Bone marrow (tissue), 2 donors: Measurements from ENCODE around the gene CDH4.

Experiments used
- DNase-seq, 2 donors: peaks; one replicate each; lab custom pipeline; 2025; lab: John Stamatoyannopoulos, UW

The CDH4 gene

DNA sequence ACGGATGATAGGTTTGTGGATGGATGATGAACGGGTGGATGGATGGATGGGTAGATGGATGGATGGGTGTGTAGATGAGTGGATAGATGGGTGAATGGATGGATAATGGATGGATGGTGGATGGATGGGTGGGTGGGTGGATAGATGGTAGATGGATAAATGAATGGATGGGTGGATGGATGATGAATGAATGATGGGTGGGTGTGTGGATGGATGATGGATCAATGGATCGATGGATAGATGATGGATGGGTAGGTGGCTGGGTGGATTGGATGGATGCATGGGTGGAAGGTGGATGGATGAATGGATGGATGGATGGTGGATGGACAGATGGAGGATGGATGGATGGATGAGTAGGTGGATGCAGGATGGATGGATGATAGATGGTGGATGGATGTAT is 419.5 kb downstream of the CDH4 start:
- DNase-seq: no peak

DNA sequence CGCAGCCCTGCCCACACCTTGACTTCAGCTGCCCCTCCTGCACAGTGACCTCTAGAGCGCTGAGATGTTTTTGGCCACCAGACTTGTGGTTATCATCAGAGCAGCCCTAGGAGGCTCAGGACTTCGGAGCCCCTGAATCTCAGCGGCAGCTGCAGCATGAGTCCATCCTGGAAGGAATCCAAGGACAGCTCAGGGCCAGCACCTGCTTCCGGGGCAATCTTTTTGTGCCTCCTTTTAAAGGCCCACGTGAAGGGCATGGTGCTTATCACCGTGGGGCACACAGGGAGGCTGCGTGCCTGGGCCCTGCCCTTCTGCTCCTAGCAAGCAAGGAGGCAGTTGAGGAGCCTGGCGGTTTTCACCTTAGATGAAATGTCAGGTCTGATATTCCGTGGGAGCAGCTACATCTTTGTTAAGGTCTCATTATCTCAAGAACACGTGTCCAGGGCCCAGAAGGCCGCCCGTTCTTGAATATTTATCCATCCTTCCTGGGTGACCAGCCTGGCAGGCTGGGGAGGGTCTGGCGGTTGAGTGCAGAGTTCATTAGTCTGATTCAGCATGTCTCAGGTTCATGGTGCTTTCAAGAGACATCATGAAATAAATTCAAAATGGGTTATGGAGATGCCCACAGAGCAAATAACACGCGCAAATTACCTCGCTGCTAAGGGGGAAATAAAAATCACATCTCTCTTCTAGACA is 421.2 kb downstream of the CDH4 start:
- DNase-seq: no peak

DNA sequence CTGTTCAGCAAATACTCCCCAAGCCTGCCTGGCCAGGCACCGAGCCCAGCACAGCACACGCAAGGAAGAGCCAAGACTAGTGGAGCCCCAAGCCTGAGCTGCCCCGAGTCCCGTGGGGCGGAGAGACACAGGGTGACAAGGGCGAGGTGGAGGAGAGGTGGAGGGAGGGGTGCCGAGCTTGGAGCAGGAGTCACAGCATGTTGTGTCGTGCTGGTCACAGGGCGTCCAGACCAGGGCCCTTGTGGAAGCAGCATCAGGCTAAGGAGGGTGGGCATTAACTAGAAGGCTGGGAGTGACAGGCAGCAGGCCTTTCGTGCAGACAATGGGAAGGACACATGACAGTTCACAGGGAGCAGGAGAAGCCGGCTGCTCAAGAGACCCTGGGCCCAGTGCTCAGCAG is 422.1 kb downstream of the CDH4 start:
- DNase-seq: no peak

DNA sequence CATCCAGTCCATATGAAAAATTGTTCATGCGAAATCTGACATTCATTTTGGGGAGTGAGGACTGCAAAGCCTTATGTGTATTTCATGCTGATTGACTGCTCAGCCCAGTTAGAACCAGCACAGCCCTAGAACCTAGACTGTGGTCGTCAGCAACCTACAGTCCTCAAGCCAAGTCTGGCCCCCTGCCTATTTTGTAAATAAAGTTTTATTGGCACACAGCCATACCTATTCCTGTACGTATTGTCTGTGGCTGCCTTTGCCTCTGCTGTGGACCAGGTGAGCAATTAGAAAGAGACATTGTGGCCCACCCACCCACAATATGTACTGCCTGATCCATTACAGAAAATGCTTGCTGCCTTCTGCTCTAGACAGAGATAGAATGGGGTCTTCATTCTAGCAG is 422.6 kb downstream of the CDH4 start:
- DNase-seq: no peak

DNA sequence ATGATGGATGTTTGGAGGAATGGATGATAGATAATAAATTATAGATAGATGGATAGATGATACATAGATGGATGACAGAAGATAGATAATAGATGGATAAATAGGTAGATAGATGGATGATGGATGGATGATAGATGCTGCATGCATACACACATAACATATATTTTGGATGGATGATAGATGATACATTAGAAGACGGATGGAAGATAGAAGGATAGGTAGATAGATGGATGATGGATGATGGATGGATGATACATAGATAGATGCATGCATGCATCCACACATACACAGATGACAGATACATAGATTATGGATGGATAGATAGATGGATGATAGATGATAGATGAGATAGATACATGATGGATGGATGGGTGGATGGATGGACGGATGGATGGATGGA is 425.9 kb downstream of the CDH4 start:
- no peak for DNase-seq

DNA sequence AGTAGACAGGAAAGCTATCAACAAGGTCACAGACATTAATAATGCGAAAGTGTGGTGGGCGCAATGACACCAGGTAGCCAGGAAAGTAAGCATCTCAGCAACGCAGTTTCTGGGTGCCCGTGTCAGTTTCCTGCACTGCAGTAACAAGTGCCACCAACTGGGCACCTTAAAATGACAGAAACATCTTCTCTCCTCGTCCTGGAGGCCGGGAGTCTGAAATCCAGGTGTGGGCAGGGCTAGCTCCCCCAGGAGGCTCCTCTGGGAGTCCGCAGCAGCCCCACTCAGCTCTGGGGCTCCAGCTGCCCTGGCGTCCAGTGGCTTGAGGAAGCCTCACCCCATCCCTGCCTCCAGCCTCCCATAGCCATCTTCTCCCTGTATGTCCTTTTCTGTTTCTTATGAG is 426.4 kb downstream of the CDH4 start:
- no peak for DNase-seq

DNA sequence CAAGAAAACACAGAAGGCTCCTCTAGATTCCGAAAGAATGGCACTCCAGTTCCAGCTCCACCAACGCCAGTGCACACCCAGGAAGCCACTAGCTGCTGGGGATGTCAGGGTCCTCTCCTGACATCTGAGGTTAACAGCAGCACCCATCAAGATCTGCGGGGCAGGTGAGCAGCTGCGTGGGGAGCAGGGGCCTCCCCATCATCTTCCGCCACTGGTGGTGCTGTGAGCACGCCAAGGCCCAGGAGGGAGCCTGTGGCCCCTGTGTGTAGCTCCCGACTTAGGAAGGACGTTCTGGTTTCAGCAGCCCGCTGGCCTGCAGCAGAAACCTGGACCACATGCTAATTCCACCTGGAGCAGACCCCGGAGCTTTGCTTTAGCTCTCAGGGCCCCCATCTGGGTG is 427.4 kb downstream of the CDH4 start:
- no peak for DNase-seq

DNA sequence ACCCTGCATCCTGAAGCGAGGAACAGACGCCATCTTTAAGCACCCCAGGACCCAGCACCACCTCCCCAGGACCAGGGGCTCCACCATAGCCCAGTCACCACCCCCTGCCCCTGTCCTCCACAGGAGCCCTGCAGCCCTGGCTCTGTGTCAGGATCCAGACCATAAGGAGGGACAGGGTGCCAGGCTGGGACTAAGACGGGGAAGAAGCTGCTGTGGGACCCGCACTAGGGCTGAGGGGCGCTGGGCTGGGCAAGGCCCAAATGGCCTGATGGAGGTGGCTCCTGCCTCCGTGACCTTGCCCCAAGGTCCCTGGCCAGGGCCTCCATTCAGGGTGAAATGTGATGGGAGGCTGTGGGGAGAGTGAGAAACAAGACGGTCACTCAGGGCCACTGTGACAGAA is 428.0 kb downstream of the CDH4 start:
- DNase-seq: no peak

DNA sequence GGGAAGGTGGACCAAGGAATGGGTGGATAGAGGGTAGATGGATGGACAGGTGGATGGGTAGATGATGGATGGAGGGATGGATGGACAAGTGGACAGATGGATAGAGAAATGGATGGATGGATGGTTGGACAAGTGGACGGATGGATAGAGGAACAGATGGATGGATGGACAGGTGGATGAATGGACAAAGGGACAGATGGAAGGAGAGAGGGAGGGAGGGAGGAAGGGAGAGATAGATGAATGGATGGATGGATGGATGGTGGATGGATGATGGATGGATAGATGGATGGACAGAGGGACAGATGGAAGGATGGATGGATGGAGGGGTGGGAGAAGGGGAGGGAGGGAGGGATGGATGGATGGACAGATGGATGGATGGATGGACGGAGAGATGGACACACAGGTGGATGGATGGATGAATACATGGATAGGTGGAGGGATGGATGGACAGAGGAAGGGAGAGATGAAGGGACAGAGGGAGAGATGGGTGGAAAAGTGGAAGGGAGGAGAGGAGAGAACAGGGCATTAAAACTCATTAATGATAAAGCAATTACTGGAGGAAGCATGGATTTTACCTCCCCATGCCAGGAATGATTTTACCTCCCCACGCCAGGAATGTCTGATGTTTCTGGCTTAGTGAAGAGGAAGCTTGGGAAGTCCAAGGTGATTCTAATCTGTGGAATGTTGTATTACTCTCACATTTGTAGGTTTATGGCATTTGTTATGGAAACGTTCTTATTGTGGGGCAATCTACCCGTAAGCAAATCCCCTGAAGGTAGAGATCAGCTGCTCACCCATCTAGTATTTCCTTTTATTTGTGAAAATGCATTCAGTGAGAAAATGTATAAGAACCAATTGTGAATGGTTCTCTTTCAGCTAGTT is 430.3 kb downstream of the CDH4 start:
- DNase-seq: no peak

DNA sequence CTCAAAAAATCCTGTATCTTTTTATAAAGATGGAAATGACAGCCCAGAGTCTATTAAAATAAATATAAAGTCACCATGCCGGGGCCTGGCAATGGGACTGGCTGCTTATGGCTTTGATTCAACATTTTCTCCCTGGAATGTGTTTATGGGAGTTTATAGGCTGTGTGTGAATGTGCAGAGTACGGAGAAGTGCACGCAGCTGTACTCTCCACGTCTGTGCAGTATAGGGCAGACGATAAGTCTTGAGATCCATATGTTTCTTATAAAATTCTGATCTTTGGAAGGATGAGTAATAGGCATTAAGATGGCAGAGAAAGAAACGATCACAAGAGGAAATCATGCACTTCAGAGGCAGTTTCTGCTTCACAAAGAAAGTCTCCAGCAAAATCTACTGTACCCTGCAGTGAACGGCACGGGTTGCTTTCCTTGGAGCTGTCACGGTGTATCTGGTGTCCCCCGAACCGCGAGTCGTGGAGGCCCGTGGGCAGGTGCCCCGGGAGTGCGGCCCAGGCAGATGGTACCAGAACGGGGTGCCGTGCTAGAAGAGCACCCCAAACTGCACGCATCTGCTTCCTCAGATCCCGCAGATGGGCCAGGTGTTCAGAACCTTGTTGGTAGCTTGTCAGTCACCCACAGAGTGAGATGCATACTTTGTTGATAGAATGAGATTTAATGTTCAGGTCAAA is 431.1 kb downstream of the CDH4 start:
- no peak for DNase-seq

DNA sequence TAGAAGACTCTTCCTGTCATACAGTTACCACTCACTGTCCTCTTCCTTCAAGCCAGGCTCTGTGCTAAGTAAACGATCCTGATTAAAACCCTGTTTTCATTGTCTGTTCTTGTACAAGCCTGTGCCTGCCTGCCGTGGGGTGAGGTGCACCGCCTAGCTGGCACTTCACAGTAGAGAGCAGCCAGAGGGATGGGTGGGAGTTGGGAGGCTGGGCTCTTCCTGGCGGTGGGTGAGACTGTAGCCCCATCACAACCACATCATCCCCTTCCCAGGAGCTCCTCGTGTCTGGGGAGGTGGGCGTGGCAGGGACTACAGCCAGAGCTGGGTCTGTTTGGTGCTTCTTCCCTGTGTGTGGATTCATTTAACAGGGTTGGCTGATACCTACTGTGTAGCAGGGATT is 431.7 kb downstream of the CDH4 start:
- DNase-seq: no peak

DNA sequence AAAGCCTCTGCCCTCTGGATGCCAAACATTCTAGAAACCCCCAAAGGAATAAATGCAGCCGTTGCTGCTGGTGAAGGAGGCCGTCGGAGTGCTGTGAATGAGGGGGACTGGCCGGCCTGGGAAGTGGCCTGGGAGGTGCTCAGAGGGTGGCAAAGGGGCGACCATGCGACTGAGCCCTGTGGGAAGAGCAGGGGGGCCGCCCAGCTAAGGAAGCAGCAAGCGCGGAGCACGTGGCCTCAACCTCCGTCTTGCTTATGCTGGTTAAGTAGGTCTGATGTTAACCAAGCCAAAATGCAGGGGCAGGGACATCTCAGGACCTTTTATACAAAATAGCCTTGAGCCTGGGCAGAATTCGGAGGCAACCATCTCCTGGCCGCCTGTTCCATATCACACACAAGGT is 432.1 kb downstream of the CDH4 start:
- DNase-seq: no peak

DNA sequence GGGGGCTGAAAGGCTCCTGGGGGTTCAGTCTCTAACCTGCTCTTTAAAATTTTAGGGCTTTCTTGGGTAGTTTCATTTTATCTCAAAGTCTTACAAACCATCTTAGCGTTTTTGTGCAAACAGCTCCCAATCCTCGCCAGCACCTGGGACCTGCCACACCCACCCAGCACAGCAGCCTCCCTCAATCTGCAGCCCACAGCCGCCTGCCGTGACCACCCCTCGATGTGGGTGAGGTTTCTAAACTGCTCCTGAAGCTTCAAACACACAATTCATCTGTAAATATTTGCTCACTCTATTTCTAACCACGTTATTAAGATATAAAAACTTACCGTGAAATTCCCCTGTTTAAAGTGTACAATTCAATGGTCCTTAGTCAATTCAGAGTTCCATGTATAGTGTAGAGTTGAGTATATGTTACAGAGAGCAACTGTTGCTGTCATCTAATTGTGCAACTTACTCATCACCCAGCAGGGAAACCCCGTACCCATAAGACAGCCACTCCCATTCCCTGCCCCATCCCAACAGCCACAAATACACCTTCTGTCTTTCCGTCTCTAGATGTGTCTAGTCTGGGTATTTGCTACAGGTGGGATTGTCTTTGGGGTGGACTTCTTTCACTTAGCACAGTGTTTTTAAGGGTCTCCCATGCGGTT is 432.6 kb downstream of the CDH4 start:
- no peak for DNase-seq

DNA sequence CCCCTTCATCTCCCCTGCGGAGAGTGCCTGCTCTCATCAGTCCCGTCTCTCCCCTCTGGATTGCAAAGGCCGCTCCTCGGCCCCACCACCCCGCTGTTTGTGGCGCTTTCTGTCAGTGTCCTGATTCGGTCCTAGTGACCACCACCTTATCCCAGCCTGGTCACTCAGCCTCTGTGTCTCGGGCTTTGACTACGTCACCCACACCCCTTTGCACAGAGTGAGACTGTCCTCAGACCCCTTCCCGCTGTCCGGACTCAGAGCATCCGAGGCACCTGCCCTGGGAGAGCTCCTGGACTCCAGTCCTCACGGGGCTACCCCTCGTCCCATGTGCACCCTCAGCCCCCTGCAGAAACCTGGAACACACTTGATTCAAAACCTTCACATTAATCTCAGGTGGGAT is 433.4 kb downstream of the CDH4 start:
- no peak for DNase-seq

DNA sequence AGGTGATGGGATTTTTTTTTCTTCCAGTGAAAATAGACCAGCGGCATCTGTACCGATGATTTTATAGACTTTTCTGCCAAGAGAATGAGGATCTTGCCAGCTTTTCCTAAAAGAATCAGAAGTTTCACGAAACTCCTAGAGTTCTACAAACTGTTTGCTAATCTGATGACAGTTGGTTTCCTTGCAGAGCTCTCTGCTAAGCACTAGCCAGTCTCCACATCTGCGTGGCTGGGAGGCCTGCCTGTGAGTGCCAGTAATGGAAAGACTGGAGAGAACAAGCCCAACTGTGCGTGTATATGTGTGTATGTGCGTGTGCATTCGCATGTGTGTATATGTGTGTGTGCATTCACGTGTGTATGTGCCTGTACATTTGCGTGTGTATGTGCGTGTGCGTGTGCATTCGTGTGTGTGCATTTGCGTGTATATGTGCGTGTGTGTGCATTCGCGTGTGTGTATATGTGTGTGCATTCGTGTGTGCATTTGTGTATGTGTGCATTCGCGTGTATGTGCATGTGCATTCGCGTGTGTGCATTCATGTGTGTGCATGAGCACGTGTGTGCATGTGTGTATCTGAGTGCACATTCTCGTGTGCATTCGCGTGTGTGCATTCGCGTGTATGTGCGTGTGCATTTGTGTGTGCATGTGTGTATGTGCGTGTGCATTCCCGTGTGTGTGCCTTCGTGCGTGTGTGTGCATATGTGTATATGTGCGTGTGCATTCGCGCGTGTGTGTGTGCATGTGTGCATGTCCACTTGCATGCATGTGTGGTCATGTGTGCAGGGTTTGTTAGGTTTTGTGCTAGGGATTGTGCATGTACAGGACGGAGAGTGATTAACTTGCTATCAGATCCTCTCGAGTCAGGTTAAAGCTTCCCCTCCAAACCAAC is 434.2 kb downstream of the CDH4 start:
- DNase-seq: no peak

DNA sequence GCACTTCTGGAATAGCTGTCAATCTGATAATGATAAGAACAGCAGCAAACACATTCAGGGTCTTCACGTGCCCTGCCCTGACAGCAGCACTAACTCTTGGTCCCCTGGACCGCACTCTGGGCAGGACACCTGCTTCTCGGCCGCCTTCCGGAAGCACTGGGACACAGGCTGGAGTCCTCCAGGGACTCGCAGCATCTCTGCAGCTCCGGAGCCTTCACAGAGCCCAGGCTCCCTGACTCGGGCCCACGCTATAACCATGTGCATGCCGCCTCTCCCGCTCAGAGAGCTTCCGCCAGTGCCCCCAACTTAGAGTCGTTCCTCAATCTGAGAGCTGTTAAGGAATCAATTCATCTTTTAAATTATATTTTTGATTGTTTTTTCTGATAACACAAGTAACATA is 436.4 kb downstream of the CDH4 start:
- DNase-seq: no peak

DNA sequence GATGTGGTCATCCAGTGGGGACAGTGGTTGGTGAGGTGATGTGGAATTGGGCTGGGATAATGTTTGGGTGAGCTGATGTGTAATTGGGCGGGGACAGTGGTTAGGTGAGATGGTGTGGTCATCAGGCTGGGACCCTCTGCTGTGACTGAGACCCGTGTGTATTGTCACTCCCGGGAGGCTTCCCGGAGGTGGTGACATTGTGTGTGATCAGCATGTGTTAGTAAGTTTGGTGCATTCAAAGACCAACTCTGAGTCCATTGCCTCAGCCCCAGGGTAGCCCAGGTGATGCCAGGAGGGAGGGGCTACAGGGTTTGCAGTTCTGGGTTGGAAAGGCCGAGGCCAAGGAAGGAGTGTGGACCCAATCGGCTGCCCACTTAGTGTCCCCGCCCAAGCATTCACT is 438.1 kb downstream of the CDH4 start:
- DNase-seq: no peak

DNA sequence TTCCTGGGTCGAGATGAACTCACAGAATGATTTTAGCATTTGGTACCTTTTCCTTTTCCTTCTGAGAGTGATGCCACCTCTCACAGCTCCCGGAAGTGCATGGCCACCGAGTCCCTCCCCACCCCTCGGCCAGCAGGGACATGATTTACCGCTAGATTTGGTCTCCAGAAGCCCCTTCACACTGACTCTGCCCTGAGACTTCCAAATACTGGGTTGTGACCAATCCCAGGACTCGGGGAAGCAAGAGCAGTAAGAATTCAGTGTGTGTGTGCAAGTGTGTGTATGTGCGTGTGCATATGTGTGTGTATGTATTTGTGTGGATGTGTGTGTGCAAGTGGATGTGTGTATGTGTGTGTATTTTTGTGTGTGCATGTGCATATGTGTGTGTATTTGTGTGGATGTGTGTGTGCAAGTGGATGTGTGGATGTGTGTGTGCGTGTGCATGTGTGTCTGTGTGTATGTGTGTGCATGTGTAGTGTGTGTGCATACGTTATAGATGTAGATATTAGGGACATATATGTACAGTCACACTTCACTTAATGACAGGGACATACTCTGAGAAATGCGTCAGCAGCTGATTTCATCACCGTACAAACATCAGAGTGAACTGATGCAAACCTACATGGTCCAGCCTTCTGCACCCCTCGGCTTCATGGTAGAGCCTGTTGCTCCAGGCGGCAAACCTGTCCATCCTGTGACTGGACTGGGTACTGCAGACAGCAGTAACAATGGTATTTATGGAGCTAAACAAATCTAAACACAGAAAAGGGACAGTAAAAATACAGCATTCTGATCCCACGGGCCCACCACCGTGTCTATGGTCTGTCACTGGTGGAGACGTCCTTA is 439.2 kb downstream of the CDH4 start:
- no peak for DNase-seq

DNA sequence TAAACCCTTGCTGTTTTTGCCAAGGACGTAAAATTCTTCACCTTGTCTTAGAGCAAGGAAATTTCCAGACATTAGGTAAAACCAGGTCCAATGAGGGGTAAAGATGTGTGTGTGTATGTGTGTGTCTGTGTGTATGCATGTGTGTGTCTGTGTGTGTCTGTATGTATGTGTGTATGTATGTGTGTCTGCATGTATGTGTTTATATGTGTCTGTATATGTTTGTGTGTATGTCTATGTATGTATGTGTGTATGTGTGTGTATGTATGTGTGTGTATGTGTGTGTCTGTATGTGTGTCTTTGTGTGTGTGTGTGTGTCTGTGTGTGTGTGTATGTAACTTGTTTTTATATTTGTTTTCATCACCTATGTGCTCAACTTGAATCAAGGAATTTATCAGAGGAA is 439.9 kb downstream of the CDH4 start:
- DNase-seq: no peak

DNA sequence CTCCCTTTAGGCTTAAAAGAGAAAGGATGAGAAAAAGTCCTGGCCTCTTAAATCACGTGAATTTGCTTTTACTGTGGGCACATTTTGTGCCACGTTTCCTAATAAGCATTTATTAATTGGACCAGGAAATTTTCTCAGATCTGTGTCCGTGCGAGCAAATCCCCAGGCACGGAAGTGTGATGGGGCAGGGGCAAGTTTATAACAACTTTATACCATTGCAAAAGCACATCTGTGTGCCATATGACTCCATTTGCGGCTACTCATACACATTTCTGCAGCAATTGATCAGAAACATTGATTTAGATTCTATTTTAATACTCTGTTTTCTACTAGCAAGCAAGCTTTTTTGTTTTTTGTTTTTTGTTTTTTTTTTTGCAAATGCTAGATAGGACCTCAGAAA is 440.4 kb downstream of the CDH4 start:
- DNase-seq: no peak
